Ovary (tissue), 9 donors: ENCODE measurements around the gene PARD3B. TPM values are rescaled to one million over a fixed set of nuclear protein-coding genes. Genes with fewer than 3 reads are reported as not detected.

ENCODE experiments used
- DNase-seq, 5 donors: peaks; one replicate each; pipeline ENCODE4 v3.0.0-alpha.2; 2019 to 2020
- H3K27ac ChIP-seq, 2 donors: fragments of 200-600 bp; one replicate each; pipeline versions ENCODE4 v1.5.1 to v1.8.0; 2019 to 2022
- H3K27me3 ChIP-seq: fragments of 200-600 bp; one replicate; pipeline ENCODE4 v1.8.0; 2022
- H3K36me3 ChIP-seq: fragments of 200-600 bp; sonication (generic); one replicate; pipeline ENCODE4 v1.5.1; 2019
- H3K4me1 ChIP-seq: one replicate; pipeline ENCODE4 v1.8.1; 2013; ENCODE audit warnings: mild to moderate bottlenecking, moderate library complexity; ENCODE audit not compliant: insufficient read depth
- H3K4me3 ChIP-seq: fragments of 200-600 bp; sonication (generic); one replicate; pipeline ENCODE4 v1.5.1; 2017
- H3K9me3 ChIP-seq, 2 donors: fragments of 200-600 bp in 1 of 2; sonication (generic) in 1 of 2; one replicate each; pipeline versions ENCODE4 v1.5.1 to v1.8.1; 2013 to 2019; ENCODE audit warnings: mild to moderate bottlenecking in 1 of 2, moderate library complexity in 1 of 2
- EP300 ChIP-seq: sonication (generic); formaldehyde crosslinking; IDR thresholded peaks from one replicate; pipeline ENCODE4 v1.6.1; 2017; ENCODE audit warnings: antibody characterized with exemption
- POLR2A ChIP-seq: fragments of 450-650 bp; IDR thresholded peaks from one replicate; pipeline ENCODE4 v1.6.1; 2017; ENCODE audit warnings: antibody characterized with exemption, mild to moderate bottlenecking, moderate library complexity
- WGBS, 3 donors: extraction: QIAGEN DNeasy Blood & Tissue Kit in 1 of 3; methylation state at CpG; one replicate each; pipeline versions ENCODE4 v1.1.5 to v1.1.7; 2013 to 2017; 5-methylcytosine and 5-hydroxymethylcytosine counted together
- intact Hi-C, 4 donors: fragments of 100-400 bp; cut with DNase I; formaldehyde crosslinking; loops; one replicate each; pipeline versions ENCODE4 v1.11.0 to v1.15.1; 2022 to 2023
- polyA plus RNA-seq, 2 donors: library from polyadenylated mRNA; stranded (reverse); fragments of 200-250 nt in 1 of 2; fragments of 350-450 nt in 1 of 2; fragmentation: Illumina TruSeq in 1 of 2; extraction: RNeasy Lipid Tissue Mini Kit (QIAGEN cat#74804) in 1 of 2; gene quantifications; one replicate each; pipeline ENCODE4 v1.2.3, GENCODE V29; 2013 to 2014
- total RNA-seq, 7 donors: library from RNA; depleted of rRNA in 2 of 7; stranded (reverse); fragments of >200 nt in 2 of 7; fragmentation: NEBNext Ultra II Directional in 3 of 7; extraction: Animal tissue kit (Norgen Biotek cat#: 25700) in 3 of 7; gene quantifications; one replicate each; pipeline versions ENCODE4 v1.1.0 to v1.2.4, GENCODE V29; 2016 to 2023
- TF ChIP-seq, protein P1 (sequence below), 3 donors: fragments of 450-650 bp in 2 of 3; fragments of 200-600 bp in 1 of 3; IDR thresholded peaks; one replicate each; pipeline versions ENCODE4 v1.5.1 to v1.8.0; 2016 to 2022; ENCODE audit warnings: antibody characterized with exemption in 3 of 3, mild to moderate bottlenecking in 1 of 3
- donor health status: DM: no; HTN: no; CAD: no; lungs with moderate emphysema.
- donor health status: DM: no; HTN: no; CAD: no.
- donor health status: Bipolar disorder and iron deficiency.
- donor health status: DM: yes; HTN: yes; CAD: no.
- donor health status: DM: no; HTN: no; CAD: no.
- donor health status: DM: yes; HTN: yes; CAD: no.

Gene PARD3B
- total and polyA plus RNA-seq, 9 donors = 8.2 to 46.6 (median 28.7) TPM

DNA sequence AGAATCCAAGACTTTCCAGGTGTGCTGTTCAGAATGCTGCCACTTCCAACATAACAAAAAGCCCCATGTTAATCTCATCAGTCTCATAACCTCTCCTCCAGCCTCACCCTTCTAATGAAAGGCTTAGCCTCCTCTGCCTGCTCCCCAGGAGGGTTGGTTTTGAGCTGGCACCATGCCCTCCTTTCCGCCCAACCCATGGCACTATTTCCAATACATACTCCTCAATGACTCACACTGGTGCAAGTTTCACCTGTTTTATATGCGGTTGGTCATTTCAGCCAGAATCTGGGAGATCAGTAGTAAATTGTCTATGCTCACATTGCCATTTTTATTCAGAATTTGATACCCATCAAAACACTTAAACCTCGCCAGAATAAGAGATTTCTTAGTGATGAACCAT is 979.4 kb downstream of the PARD3B start:
- peaks cover 2% of the 10 kb centered on the region for H3K27me3 ChIP-seq
- TF ChIP-seq POLR2A (no peak), EP300 (no peak)
- TF ChIP-seq, protein P1, sequence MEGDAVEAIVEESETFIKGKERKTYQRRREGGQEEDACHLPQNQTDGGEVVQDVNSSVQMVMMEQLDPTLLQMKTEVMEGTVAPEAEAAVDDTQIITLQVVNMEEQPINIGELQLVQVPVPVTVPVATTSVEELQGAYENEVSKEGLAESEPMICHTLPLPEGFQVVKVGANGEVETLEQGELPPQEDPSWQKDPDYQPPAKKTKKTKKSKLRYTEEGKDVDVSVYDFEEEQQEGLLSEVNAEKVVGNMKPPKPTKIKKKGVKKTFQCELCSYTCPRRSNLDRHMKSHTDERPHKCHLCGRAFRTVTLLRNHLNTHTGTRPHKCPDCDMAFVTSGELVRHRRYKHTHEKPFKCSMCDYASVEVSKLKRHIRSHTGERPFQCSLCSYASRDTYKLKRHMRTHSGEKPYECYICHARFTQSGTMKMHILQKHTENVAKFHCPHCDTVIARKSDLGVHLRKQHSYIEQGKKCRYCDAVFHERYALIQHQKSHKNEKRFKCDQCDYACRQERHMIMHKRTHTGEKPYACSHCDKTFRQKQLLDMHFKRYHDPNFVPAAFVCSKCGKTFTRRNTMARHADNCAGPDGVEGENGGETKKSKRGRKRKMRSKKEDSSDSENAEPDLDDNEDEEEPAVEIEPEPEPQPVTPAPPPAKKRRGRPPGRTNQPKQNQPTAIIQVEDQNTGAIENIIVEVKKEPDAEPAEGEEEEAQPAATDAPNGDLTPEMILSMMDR (IDR thresholded peaks at IDR 0.05) = no peak
- no peaks in the 10 kb centered on the region for H3K9me3 ChIP-seq
- no peak overlapping the region for H3K27ac ChIP-seq
- intact Hi-C loops = no loop called here
- no peak for DNase-seq
- WGBS, 3 donors = 96 to 100% (median 96%) methylated on average over 3 of the region's 3 CpGs
- no peaks in the 10 kb centered on the region for H3K36me3 ChIP-seq
- H3K4me3 ChIP-seq = no peak overlapping the region
- no peaks in the 10 kb centered on the region for H3K4me1 ChIP-seq

DNA sequence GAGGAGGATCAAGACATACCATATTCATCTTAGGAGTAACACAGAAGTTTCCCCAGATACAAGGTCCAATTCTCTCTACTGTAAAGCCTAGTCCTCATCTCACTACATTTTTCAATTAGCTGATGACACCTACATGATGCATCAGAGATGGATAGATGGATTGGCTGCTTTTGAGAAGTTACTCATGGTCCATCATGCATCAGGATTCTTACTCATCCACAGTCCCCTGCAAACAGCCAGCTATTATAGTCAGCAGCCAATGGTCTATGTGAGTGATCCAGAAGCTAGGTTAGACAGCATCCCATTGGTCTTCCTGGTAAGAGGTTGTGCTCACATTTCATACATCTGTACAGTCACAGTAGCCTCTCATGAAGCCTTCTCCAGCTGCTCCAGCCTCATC is 982.5 kb downstream of the PARD3B start:
- DNase-seq = no peak
- no peaks in the 10 kb centered on the region for H3K4me1 ChIP-seq
- intact Hi-C loops = no loop called here

DNA sequence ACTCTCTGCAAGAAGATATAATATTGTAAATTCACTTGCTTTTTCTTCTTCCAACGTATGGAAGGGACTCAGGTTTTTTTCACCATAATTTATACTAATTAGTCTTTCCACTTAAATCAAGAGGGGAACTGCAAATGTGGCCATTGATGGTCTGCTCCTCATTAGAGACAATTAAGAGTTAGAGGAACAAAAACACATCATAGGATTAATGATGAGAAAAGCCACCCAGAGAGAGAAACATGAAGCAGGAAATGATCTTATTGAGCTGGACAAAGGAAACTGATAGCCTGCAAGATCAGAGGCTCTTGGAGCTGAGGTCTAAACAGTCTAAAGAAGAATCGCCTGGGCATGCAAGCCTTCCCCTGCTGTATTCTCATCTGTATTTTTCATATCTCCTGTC is 985.8 kb downstream of the PARD3B start:
- H3K4me3 ChIP-seq = no peak overlapping the region
- H3K4me1 ChIP-seq = no peaks in the 10 kb centered on the region
- WGBS, 3 donors = 82 to 84% (median 84%) methylated on average over 2 of the region's 2 CpGs
- H3K27me3 ChIP-seq = no peaks in the 10 kb centered on the region
- no peak for DNase-seq
- H3K9me3 ChIP-seq = no peaks in the 10 kb centered on the region
- intact Hi-C loops = no loop called here
- H3K27ac ChIP-seq = no peak overlapping the region
- H3K36me3 ChIP-seq = no peaks in the 10 kb centered on the region
- no peak for TF ChIP-seq EP300
- TF ChIP-seq, protein P1 (IDR thresholded peaks at IDR 0.05) = no peak
- no peak for TF ChIP-seq POLR2A

More for the DNA sequence above, 982.5 kb downstream of the PARD3B start:
- no peaks in the 10 kb centered on the region for H3K36me3 ChIP-seq
- H3K4me3 ChIP-seq = no peak overlapping the region
- H3K27me3 ChIP-seq = no peaks in the 10 kb centered on the region
- TF ChIP-seq POLR2A = no peak
- TF ChIP-seq, protein P1 (IDR thresholded peaks at IDR 0.05) = no peak
- TF ChIP-seq EP300 = no peak
- no peaks in the 10 kb centered on the region for H3K9me3 ChIP-seq
- no peak overlapping the region for H3K27ac ChIP-seq

DNA sequence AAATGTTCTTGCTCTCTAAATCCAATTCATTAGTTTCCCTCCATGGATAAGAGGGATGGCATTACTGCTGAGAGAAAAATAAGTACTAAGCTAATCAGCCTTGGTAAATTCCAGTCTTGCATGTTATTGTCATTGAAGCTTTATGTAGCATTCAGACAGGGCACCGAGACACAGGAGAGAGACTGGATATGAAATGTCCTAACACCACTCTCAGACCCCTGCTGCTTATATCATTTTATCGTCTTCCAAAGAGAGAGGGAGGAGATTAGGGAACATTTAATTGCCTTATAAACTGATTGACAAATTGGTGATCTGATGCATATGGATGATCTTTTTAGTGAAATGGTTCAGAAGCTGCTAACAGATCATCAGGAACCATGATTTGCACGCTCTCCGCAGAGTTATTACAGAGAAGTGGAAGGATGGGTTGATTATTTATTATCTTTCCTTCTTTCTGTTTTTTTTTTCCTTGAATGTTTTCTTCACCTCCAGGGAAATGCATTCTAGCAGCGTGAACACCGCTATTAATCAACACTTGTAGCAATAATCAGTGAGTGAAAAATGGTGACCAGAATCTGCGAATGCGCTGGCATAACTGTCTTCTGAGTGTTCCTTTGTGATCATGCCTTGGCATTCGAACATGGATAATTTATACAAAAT is 986.3 kb downstream of the PARD3B start:
- no peaks in the 10 kb centered on the region for H3K9me3 ChIP-seq
- no peak overlapping the region for H3K27ac ChIP-seq
- 96 to 97% (median 97%) methylated on average over 9 of the region's 9 CpGs for WGBS, 3 donors
- H3K27me3 ChIP-seq = no peaks in the 10 kb centered on the region
- DNase-seq = no peak
- intact Hi-C loops = no loop called here
- no peak overlapping the region for H3K4me3 ChIP-seq
- no peak for TF ChIP-seq POLR2A
- TF ChIP-seq, protein P1 (IDR thresholded peaks at IDR 0.05) = no peak
- TF ChIP-seq EP300 = no peak
- no peaks in the 10 kb centered on the region for H3K36me3 ChIP-seq
- no peaks in the 10 kb centered on the region for H3K4me1 ChIP-seq
